ENCODE data around the gene SQOR. TPM values are rescaled to one million over a fixed set of nuclear protein-coding genes. Genes with fewer than 3 reads are reported as not detected.

SQOR gene
- total and polyA plus RNA-seq, 2 experiments from 2014 or later = 0.23 TPM; not detected in 1

DNA sequence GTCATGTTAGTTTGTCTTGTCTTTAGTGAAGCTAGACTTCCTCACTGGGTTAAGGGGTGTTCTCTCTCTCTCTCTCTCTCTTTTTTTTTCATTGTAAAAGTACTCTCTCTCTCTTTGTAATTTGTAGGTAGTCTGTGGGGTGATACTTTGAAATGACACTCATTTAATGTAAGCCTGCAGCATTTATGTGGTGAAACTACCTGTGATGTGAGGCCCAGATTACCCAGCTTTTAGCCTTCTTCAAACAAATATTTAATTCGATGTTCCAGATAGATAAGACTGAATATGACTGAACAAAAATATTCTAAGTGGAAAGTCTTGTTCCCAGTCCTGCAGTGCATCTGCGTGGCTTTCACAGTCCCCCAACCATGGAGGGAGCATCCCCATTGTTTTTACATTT lies 49.7 kb downstream of the SQOR start (continued):
- TF ChIP-seq ZNF331 (CRISPR knock-in tag; IDR thresholded peaks at IDR 0.05; ENCODE audit: low read depth) (no peak), NANOG (IDR thresholded peaks at IDR 0.05; ENCODE audit: borderline replicate concordance) (no peak), STAT1 (IDR thresholded peaks at IDR 0.05; ENCODE audit: unreplicated experiment) (no peak)
- TF ChIP-seq, protein P1, sequence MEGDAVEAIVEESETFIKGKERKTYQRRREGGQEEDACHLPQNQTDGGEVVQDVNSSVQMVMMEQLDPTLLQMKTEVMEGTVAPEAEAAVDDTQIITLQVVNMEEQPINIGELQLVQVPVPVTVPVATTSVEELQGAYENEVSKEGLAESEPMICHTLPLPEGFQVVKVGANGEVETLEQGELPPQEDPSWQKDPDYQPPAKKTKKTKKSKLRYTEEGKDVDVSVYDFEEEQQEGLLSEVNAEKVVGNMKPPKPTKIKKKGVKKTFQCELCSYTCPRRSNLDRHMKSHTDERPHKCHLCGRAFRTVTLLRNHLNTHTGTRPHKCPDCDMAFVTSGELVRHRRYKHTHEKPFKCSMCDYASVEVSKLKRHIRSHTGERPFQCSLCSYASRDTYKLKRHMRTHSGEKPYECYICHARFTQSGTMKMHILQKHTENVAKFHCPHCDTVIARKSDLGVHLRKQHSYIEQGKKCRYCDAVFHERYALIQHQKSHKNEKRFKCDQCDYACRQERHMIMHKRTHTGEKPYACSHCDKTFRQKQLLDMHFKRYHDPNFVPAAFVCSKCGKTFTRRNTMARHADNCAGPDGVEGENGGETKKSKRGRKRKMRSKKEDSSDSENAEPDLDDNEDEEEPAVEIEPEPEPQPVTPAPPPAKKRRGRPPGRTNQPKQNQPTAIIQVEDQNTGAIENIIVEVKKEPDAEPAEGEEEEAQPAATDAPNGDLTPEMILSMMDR (conservative IDR thresholded peaks at IDR 0.05; ENCODE audit: low read depth in 2 of 2) = no peak
- TF ChIP-seq, protein P2, sequence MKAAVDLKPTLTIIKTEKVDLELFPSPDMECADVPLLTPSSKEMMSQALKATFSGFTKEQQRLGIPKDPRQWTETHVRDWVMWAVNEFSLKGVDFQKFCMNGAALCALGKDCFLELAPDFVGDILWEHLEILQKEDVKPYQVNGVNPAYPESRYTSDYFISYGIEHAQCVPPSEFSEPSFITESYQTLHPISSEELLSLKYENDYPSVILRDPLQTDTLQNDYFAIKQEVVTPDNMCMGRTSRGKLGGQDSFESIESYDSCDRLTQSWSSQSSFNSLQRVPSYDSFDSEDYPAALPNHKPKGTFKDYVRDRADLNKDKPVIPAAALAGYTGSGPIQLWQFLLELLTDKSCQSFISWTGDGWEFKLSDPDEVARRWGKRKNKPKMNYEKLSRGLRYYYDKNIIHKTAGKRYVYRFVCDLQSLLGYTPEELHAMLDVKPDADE (IDR thresholded peaks at IDR 0.05) = no peak

DNA sequence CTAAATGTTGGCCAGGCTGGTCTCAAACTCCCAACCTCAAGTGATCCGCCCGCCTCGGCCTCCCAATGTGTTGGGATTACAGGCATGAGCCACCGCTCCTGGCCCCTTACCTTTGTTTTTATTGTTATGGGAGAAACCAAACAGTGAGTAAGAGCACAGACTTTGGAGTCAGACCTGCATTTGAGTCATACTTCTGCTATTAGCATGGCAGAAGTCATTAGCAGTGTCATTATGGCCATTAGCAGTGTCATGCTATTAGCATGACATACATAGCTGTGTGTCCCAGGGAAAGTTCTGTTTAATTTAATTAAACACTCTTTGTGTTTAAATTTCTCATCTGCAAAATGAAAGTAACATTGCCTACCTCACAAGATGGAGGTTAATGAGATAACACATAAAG lies 54.8 kb downstream of the SQOR start:
- TF ChIP-seq EZH2phosphoT487 (IDR thresholded peaks at IDR 0.05; ENCODE audit: unreplicated experiment) (no peak), JUNB (IDR thresholded peaks at IDR 0.05; ENCODE audit: unreplicated experiment) (no peak)
- H3K27me3 Mint-ChIP-seq (ENCODE audit: insufficient read depth, low read depth, poor library complexity) = peaks cover 8% of the 10 kb centered on the region
- no peaks in the 10 kb centered on the region for H3K4me1 Mint-ChIP-seq
- peaks cover 84% of the 10 kb centered on the region for H3K9me3 Mint-ChIP-seq
- no peaks in the 10 kb centered on the region; the same call in 2 of the 3 replicates for H3K36me3 Mint-ChIP-seq (ENCODE audit: low read depth)
- Histone ChIP-seq H3K79me2 (replicated peaks; ENCODE audit: insufficient read depth) (no peaks in the 10 kb centered on the region), H3K27me3 (ENCODE audit: insufficient read depth) (no peaks in the 10 kb centered on the region), H2AFZ (no peak overlapping the region), H3K4me1 (ENCODE audit: insufficient read depth) (no peaks in the 10 kb centered on the region), H3K9me2 (ENCODE audit: insufficient read depth) (no peaks in the 10 kb centered on the region), H4K20me1 (replicated peaks; ENCODE audit: insufficient read depth) (no peaks in the 10 kb centered on the region), H3K27ac (ENCODE audit: low read depth) (no peak overlapping the region), H3K4me2 (no peak overlapping the region), H3K36me3 (ENCODE audit: insufficient read depth) (no peaks in the 10 kb centered on the region), H3K4me3 (no peak overlapping the region), H3F3A (replicated peaks; ENCODE audit: low read depth) (no peaks in the 10 kb centered on the region)
- DNase-seq (ENCODE audit: low spot score) (no peak), ATAC-seq (no peak)
- no peak overlapping the region for H3K4me3 Mint-ChIP-seq
- no peak overlapping the region for H3K27ac Mint-ChIP-seq

DNA sequence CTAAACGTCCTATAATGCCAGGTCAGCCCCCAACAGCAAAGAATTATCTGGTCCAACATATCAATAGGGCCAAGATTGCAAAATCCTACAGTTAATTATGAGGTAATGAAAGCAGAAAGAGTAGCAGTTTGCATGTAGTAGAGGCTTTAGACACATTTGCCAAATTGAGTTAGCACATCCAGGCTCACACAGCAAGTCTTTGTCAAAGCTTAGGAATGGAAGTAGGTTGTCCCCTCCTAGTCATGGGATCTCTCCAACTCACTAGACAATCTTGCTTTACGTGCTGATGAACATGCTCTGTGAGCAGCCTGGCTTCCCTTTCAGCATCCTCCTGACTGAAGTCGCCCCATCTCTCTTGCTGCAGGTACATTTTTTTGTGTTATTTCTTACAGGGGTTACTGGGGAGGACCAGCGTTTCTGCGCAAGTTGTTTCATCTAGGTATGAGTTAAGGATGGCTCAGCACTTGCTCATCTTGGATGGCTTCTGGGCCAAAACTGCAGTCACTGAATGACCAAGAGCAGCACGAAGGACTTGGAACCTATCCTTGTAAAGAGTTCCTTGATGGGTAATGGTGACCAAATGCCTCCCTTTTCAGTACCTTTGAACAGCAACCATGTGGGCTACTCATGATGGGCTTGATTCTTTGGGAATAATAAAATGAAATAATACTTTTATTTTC lies 55.9 kb downstream of the SQOR start:
- DNase-seq (ENCODE audit: low spot score) = no peak
- no peaks in the 10 kb centered on the region for H3K36me3 Mint-ChIP-seq (ENCODE audit: low read depth)
- Histone ChIP-seq H3K4me1 (ENCODE audit: insufficient read depth) (no peaks in the 10 kb centered on the region), H3K9me2 (ENCODE audit: insufficient read depth) (no peaks in the 10 kb centered on the region), H3K79me2 (replicated peaks; ENCODE audit: insufficient read depth) (no peaks in the 10 kb centered on the region), H3K27ac (ENCODE audit: low read depth) (no peak overlapping the region), H3F3A (replicated peaks; ENCODE audit: low read depth) (no peaks in the 10 kb centered on the region), H2AFZ (no peak overlapping the region), H3K36me3 (ENCODE audit: insufficient read depth) (no peaks in the 10 kb centered on the region), H4K20me1 (replicated peaks; ENCODE audit: insufficient read depth) (no peaks in the 10 kb centered on the region), H3K4me3 (no peak overlapping the region), H3K4me2 (no peak overlapping the region), H3K27me3 (ENCODE audit: insufficient read depth) (no peaks in the 10 kb centered on the region)
- H3K27me3 Mint-ChIP-seq (ENCODE audit: insufficient read depth, low read depth, poor library complexity) = peaks cover 7% of the 10 kb centered on the region
- no peaks in the 10 kb centered on the region for H3K4me1 Mint-ChIP-seq
- H3K27ac Mint-ChIP-seq = no peak overlapping the region
- no peak overlapping the region for H3K4me3 Mint-ChIP-seq
- peaks cover 81% of the 10 kb centered on the region for H3K9me3 Mint-ChIP-seq
- ATAC-seq = no peak
- TF ChIP-seq, protein P1 (conservative IDR thresholded peaks at IDR 0.05; ENCODE audit: low read depth in 2 of 2) = no peak
- no peak for TF ChIP-seq NANOG (IDR thresholded peaks at IDR 0.05; ENCODE audit: borderline replicate concordance)
- no peak for TF ChIP-seq JUNB (IDR thresholded peaks at IDR 0.05; ENCODE audit: unreplicated experiment)
- no peak for TF ChIP-seq CREB1 (CRISPR knock-in tag; IDR thresholded peaks at IDR 0.05; ENCODE audit: low read depth)
- no peak for TF ChIP-seq EZH2 (IDR thresholded peaks at IDR 0.05; ENCODE audit: low read depth, unreplicated experiment)

Measured in GM23338 (cell line).